Measurements from ENCODE around the gene TSPAN14. TPM values are rescaled to one million over a fixed set of nuclear protein-coding genes. Genes with fewer than 3 reads are reported as not detected.

TSPAN14 gene
- 108 to 130 TPM (median 129 TPM) in 5 replicates for total RNA-seq (2022; extraction: Qiagen RNA extraction)

GRCh38 chr10:80453842-80454512 is at the start of gene TSPAN14:
Gene TSPAN14 (plus strand): TSS chr10:80454310. CDS start chr10:80489234, 34,924 bp downstream.

GRCh38 chr10:80408242-80409101 is 45.6 kb upstream of the TSPAN14 start, which contains the start of gene PRXL2A:
Gene PRXL2A (plus strand): TSS chr10:80408551. CDS start chr10:80420468, 11,917 bp downstream.

GRCh38 chr10:80537736-80538480 is 83.8 kb downstream of the TSPAN14 start, which contains the start of gene SH2D4B:
Gene SH2D4B (plus strand): TSS chr10:80537902. CDS start chr10:80538332, 430 bp downstream.

Other genes with a start within 250 kb of the TSPAN14 start
- gene ANXA11, start 248.8 kb upstream of the TSPAN14 start, total RNA-seq (2022; extraction: Qiagen RNA extraction) = 145 to 213 TPM (median 201 TPM) in 5 replicates
- gene MAT1A, start 164.7 kb upstream of the TSPAN14 start, total RNA-seq (2022; extraction: Qiagen RNA extraction) = 0.01 to 0.23 TPM (median 0.08 TPM) in 5 replicates
- not detected in 5 replicates for gene DYDC1, start 97.6 kb upstream of the TSPAN14 start, total RNA-seq (2022; extraction: Qiagen RNA extraction)
- 0.09 to 0.19 TPM in 2 of 5 replicates, not detected in the others for gene DYDC2, start 97.5 kb upstream of the TSPAN14 start, total RNA-seq (2022; extraction: Qiagen RNA extraction)
- 39.5 to 44.6 TPM (median 43.3 TPM) in 5 replicates for gene PRXL2A, start 45.8 kb upstream of the TSPAN14 start, total RNA-seq (2022; extraction: Qiagen RNA extraction)
- gene SH2D4B, start 83.6 kb downstream of the TSPAN14 start, total RNA-seq (2022; extraction: Qiagen RNA extraction) = 0.02 to 0.06 TPM (median 0.03 TPM) in 4 of 5 replicates, not detected in the other

Measured in A549 treated with AZD2906 at 1 μM for 4 hours (cell line).